Heart right ventricle (tissue), 16 donors: ENCODE data around the gene ERICH2. TPM values are rescaled to one million over a fixed set of nuclear protein-coding genes. Genes with fewer than 3 reads are reported as not detected.

Source experiments
- ATAC-seq, 8 donors: fragments of 200-7000 bp; cut with Tn5 transposase; one replicate each; pipeline ENCODE4 v1.9.1; 2020; ENCODE audit warnings: mild to moderate bottlenecking in 8 of 8, moderate library complexity in 8 of 8, moderate number of reproducible peaks in 1 of 8
- DNase-seq, 2 donors: peaks; one replicate each; pipeline ENCODE4 v3.0.0-alpha.2; 2020
- H3K27ac ChIP-seq, 10 donors: fragments of 200-600 bp; sonication (generic) in 2 of 10; one replicate each; pipeline versions ENCODE4 v1.5.0 to v1.8.0; 2020 to 2022; ENCODE audit warnings: mild to moderate bottlenecking in 3 of 10
- H3K27me3 ChIP-seq, 7 donors: fragments of 200-600 bp; one replicate each; pipeline ENCODE4 v1.8.0; 2021 to 2022; ENCODE audit warnings: mild to moderate bottlenecking in 2 of 7
- H3K36me3 ChIP-seq, 9 donors: fragments of 200-600 bp; sonication (generic) in 1 of 9; one replicate each; pipeline versions ENCODE4 v1.5.0 to v1.8.0; 2020 to 2022; ENCODE audit warnings: mild to moderate bottlenecking in 2 of 9
- H3K4me1 ChIP-seq, 9 donors: fragments of 200-600 bp; sonication (generic) in 1 of 9; one replicate each; pipeline versions ENCODE4 v1.5.0 to v1.8.0; 2020 to 2022; ENCODE audit warnings: mild to moderate bottlenecking in 4 of 9
- H3K4me3 ChIP-seq, 10 donors: fragments of 200-600 bp; sonication (generic) in 2 of 10; one replicate each; pipeline versions ENCODE4 v1.5.0 to v1.8.0; 2020 to 2022; ENCODE audit warnings: mild to moderate bottlenecking in 7 of 10, moderate library complexity in 2 of 10
- H3K9me3 ChIP-seq, 11 donors: fragments of 200-600 bp in 10 of 11; sonication (generic) in 2 of 11; one replicate each; pipeline versions ENCODE4 v1.5.0 to v1.8.0; 2013 to 2022; ENCODE audit warnings: mild to moderate bottlenecking in 2 of 11, control low read depth in 1 of 11, moderate library complexity in 1 of 11
- CTCF ChIP-seq, 9 donors: fragments of 200-600 bp; sonication (generic) in 2 of 9; IDR thresholded peaks; one replicate each; pipeline versions ENCODE4 v1.5.0 to v1.8.0; 2021 to 2022; ENCODE audit warnings: antibody characterized with exemption in 9 of 9, mild to moderate bottlenecking in 5 of 9, moderate library complexity in 1 of 9
- WGBS, 2 donors: extraction: QIAGEN DNeasy Blood & Tissue Kit; methylation state at CpG; one replicate each; pipeline ENCODE4 v1.1.7; 2013; ENCODE audit warnings: inconsistent platforms in 1 of 2; 5-methylcytosine and 5-hydroxymethylcytosine counted together
- intact Hi-C, 10 donors: fragments of 100-400 bp; cut with DNase I; formaldehyde crosslinking; loops; one replicate each; pipeline versions ENCODE4 v1.11.1 to v1.14.2; 2022
- polyA plus RNA-seq, 2 donors: library from polyadenylated mRNA; stranded (reverse); fragments of 200-250 nt; gene quantifications; one replicate each; pipeline ENCODE4 v1.2.3, GENCODE V29; 2013
- total RNA-seq, 10 donors: library from RNA; stranded (reverse); fragmentation: NEBNext Ultra II Directional in 3 of 10; extraction: Animal tissue kit (Norgen Biotek cat#: 25700) in 3 of 10; gene quantifications; one replicate each; pipeline versions ENCODE4 v1.2.1 to v1.2.4, GENCODE V29; 2021 to 2023
- donor health status: Arrhythmogenic right ventricular cardiomyopathy.
- donor health status: ischemic (EF 13 %, LVEDD 7.1; RV severe dilation, severe dysfunction).
- donor health status: healthy with polysubstance abuse.
- donor health status: DM: no; HTN: yes; CAD: no.
- donor health status: DM: no; HTN: no; CAD: no.
- donor health status: ischemic (EF 25% LVEDD 6.9; RV normal size, moderate dysfunction).
- donor health status: ischemic (EF 25% LVEDD 5.7; RV mildly dilated, moderate dysfunction).
- donor health status: healthy.
- donor health status: DM: yes; HTN: yes; CAD: no.
- donor health status: Ischemic cardiomyopathy.
- donor health status: ischemic (EF 35%, LVEDD 5.7; RV mildly dilated, moderate dysfunction).
- donor health status: nonischemic (EF 11% LVEDD 7.7; RV severe dilation, severe dysfunction).
- donor health status: DM: yes; HTN: yes; CAD: no.
- donor health status: PGD.
- donor health status: ischemic (EF 29% LVEDD 5.4; RV normal size, mild dysfunction).
- donor health status: nonischemic (EF 23%, LVEDD 6.1; RV moderate dilation, normal function).

The ERICH2 gene
- total and polyA plus RNA-seq, 12 donors, result 0.45 to 2.3 (median 1.3) TPM

GRCh38 chr2:170739048-170739447 is 31.1 kb upstream of the ERICH2 start:
- DNase-seq, result no peak
- 76 to 83% methylated on average over 3 of the region's 3 CpGs for WGBS, 2 donors
- ATAC-seq, result no peak
- Histone ChIP-seq H3K9me3 (peaks cover 0 to 9% (median 0%) of the 10 kb centered on the region in 11 donors), H3K4me1 (no peaks in the 10 kb centered on the region), H3K36me3 (no peaks in the 10 kb centered on the region), H3K4me3 (no peak overlapping the region), H3K27me3 (peaks cover 0 to 21% (median 4%) of the 10 kb centered on the region in 7 donors), H3K27ac (no peak overlapping the region)
- no peak for TF ChIP-seq CTCF (IDR thresholded peaks at IDR 0.05)
- intact Hi-C loops, result no loop called here

GRCh38 chr2:170739507-170740046 is 30.6 kb upstream of the ERICH2 start:
- intact Hi-C loops, result no loop called here
- H3K4me3 ChIP-seq, result no peak overlapping the region
- H3K27ac ChIP-seq, result no peak overlapping the region
- no peaks in the 10 kb centered on the region for H3K4me1 ChIP-seq
- ATAC-seq (no peak), DNase-seq (no peak)
- H3K27me3 ChIP-seq, result peaks cover 0 to 21% (median 7%) of the 10 kb centered on the region in 7 donors
- WGBS, 2 donors, result 84 to 91% methylated on average over 3 of the region's 3 CpGs
- H3K9me3 ChIP-seq, result peaks cover 0 to 9% (median 0%) of the 10 kb centered on the region in 11 donors
- no peak for TF ChIP-seq CTCF (IDR thresholded peaks at IDR 0.05)
- no peaks in the 10 kb centered on the region for H3K36me3 ChIP-seq

- peaks cover 0 to 9% (median 0%) of the 10 kb centered on the region in 11 donors for H3K9me3 ChIP-seq
- no peaks in the 10 kb centered on the region for H3K36me3 ChIP-seq
- H3K4me3 ChIP-seq, result no peak overlapping the region
- TF ChIP-seq CTCF (IDR thresholded peaks at IDR 0.05), result no peak
- 67 to 71% methylated on average over 4 of the region's 4 CpGs for WGBS, 2 donors
- DNase-seq, result no peak
- intact Hi-C loops, result no loop called here
- H3K4me1 ChIP-seq, result no peaks in the 10 kb centered on the region
- H3K27me3 ChIP-seq, result peaks cover 0 to 25% (median 11%) of the 10 kb centered on the region in 7 donors
- no peak for ATAC-seq
- H3K27ac ChIP-seq, result no peak overlapping the region
Observed at GRCh38 chr2:170740660-170741059, 29.5 kb upstream of the ERICH2 start.

GRCh38 chr2:170742000-170742399 is 28.2 kb upstream of the ERICH2 start:
- no peak overlapping the region for H3K27ac ChIP-seq
- TF ChIP-seq CTCF (IDR thresholded peaks at IDR 0.05), result no peak
- intact Hi-C loops, result no loop called here
- ATAC-seq (no peak), DNase-seq (no peak)
- H3K36me3 ChIP-seq, result no peaks in the 10 kb centered on the region
- H3K9me3 ChIP-seq, result peaks cover 0 to 9% (median 0%) of the 10 kb centered on the region in 11 donors
- no peak overlapping the region for H3K4me3 ChIP-seq
- 67 to 73% methylated on average over 3 of the region's 3 CpGs for WGBS, 2 donors
- no peaks in the 10 kb centered on the region for H3K4me1 ChIP-seq
- H3K27me3 ChIP-seq, result peaks cover 0 to 27% (median 16%) of the 10 kb centered on the region in 7 donors
